CD14-positive monocyte (primary cell): ENCODE results near the gene CUEDC1. TPM values are rescaled to one million over a fixed set of nuclear protein-coding genes. Genes with fewer than 3 reads are reported as not detected.

Experiments used
- DNase-seq, 3 donors: peaks; one replicate each; pipeline ENCODE4 v3.0.0-alpha.2; 2011 to 2022
- H2AFZ ChIP-seq: 2 replicates; pipeline ENCODE4 v1.6.0; 2012; ENCODE audit warnings: mild to moderate bottlenecking, low read depth, low read length, inconsistent platforms; ENCODE audit not compliant: insufficient read depth, poor library complexity, severe bottlenecking
- H3K27ac ChIP-seq, 2 donors: 1 replicate in 1 of 2; 2 replicates in 1 of 2; pipeline ENCODE4 v1.5.1; 2012 to 2013; ENCODE audit warnings: low read length in 2 of 2, control low read depth in 1 of 2, inconsistent platforms in 1 of 2, low read depth in 1 of 2, mild to moderate bottlenecking in 1 of 2
- H3K27me3 ChIP-seq, 2 donors: one replicate each; pipeline versions ENCODE4 v1.6.0 to v1.6.1; 2011 to 2013; ENCODE audit warnings: low read length in 2 of 2; ENCODE audit not compliant: control insufficient read depth in 2 of 2, insufficient read depth in 2 of 2
- H3K36me3 ChIP-seq, 2 donors: replicated peaks in 1 of 2; 1 replicate in 1 of 2; 2 replicates in 1 of 2; pipeline versions ENCODE4 v1.5.1 to v1.6.1; 2012 to 2013; ENCODE audit warnings: low read length in 2 of 2, control low read depth in 1 of 2, inconsistent platforms in 1 of 2, mild to moderate bottlenecking in 1 of 2; ENCODE audit not compliant: insufficient read depth in 2 of 2, control insufficient read depth in 1 of 2
- H3K4me1 ChIP-seq, 2 donors: 1 replicate in 1 of 2; 2 replicates in 1 of 2; pipeline versions ENCODE4 v1.5.1 to v1.6.1; 2012 to 2013; ENCODE audit warnings: low read length in 2 of 2, control low read depth in 1 of 2, inconsistent platforms in 1 of 2, mild to moderate bottlenecking in 1 of 2, moderate library complexity in 1 of 2; ENCODE audit not compliant: insufficient read depth in 2 of 2, control insufficient read depth in 1 of 2
- H3K4me2 ChIP-seq: replicated peaks from 2 replicates; pipeline ENCODE3; 2012; ENCODE audit warnings: low read length, moderate library complexity, mild to moderate bottlenecking; ENCODE audit not compliant: poor library complexity, severe bottlenecking; ENCODE audit errors: extremely low read depth
- H3K4me3 ChIP-seq, 3 experiments: fragments of 200-600 bp in 1 of 3; sonication (generic) in 1 of 3; replicated peaks in 1 of 3; 1 replicate in 2 of 3; 2 replicates in 1 of 3; pipeline ENCODE4 v1.5.1; 2011 to 2013; ENCODE audit warnings: low read length in 3 of 3, mild to moderate bottlenecking in 3 of 3, control low read depth in 2 of 3, low read depth in 2 of 3, inconsistent platforms in 1 of 3, moderate library complexity in 1 of 3
- H3K79me2 ChIP-seq: 2 replicates; pipeline ENCODE4 v1.6.0; 2012; ENCODE audit warnings: mild to moderate bottlenecking, control low read depth, inconsistent platforms, low read length, moderate library complexity; ENCODE audit not compliant: insufficient read depth
- H3K9ac ChIP-seq: 2 replicates; pipeline ENCODE4 v1.6.0; 2017; ENCODE audit warnings: low read length, mild to moderate bottlenecking; ENCODE audit not compliant: insufficient read depth, poor library complexity, severe bottlenecking
- H3K9me3 ChIP-seq, 2 donors: replicated peaks in 1 of 2; 1 replicate in 1 of 2; 2 replicates in 1 of 2; pipeline versions ENCODE4 v1.5.1 to v1.6.1; 2012 to 2013; ENCODE audit warnings: low read length in 2 of 2, control low read depth in 1 of 2; ENCODE audit not compliant: control insufficient read depth in 1 of 2, insufficient read depth in 1 of 2
- H4K20me1 ChIP-seq: 2 replicates; pipeline ENCODE4 v1.6.0; 2012; ENCODE audit warnings: mild to moderate bottlenecking, low read length, control low read depth, moderate library complexity; ENCODE audit not compliant: insufficient read depth
- H3K27ac Mint-ChIP-seq, 7 donors: one replicate each; pipeline ENCODE4 v1.8.0; 2020; ENCODE audit warnings: mild to moderate bottlenecking in 7 of 7, mixed read lengths in 7 of 7, moderate library complexity in 6 of 7, inconsistent platforms in 2 of 7
- H3K27me3 Mint-ChIP-seq, 3 donors: one replicate each; pipeline ENCODE4 v1.8.0; 2021 to 2022; ENCODE audit warnings: low read depth in 3 of 3, mild to moderate bottlenecking in 3 of 3, mixed read lengths in 3 of 3, moderate library complexity in 3 of 3, inconsistent platforms in 1 of 3
- H3K36me3 Mint-ChIP-seq, 2 donors: one replicate each; pipeline ENCODE4 v1.8.0; 2020; ENCODE audit warnings: mixed read lengths in 2 of 2, inconsistent platforms in 1 of 2, mild to moderate bottlenecking in 1 of 2
- H3K4me1 Mint-ChIP-seq: one replicate; pipeline ENCODE4 v1.8.0; 2020; ENCODE audit warnings: mild to moderate bottlenecking, mixed read lengths
- H3K4me3 Mint-ChIP-seq, 2 donors: one replicate each; pipeline ENCODE4 v1.8.0; 2020; ENCODE audit warnings: mild to moderate bottlenecking in 2 of 2, mixed read lengths in 2 of 2, moderate library complexity in 1 of 2
- H3K9me3 Mint-ChIP-seq, 7 donors: one replicate each; pipeline ENCODE4 v1.8.0; 2020 to 2022; ENCODE audit warnings: mixed read lengths in 7 of 7, mild to moderate bottlenecking in 6 of 7, moderate library complexity in 6 of 7, inconsistent platforms in 2 of 7
- CTCF ChIP-seq: fragments of 200-600 bp; IDR thresholded peaks from one replicate; pipeline ENCODE4 v1.8.0; 2022; ENCODE audit warnings: antibody characterized with exemption, mild to moderate bottlenecking
- WGBS: methylation state at CpG from one replicate; pipeline ENCODE4 v1.1.5; 2013; ENCODE audit warnings: missing lambda C conversion rate; ENCODE audit not compliant: insufficient coverage; 5-methylcytosine and 5-hydroxymethylcytosine counted together
- intact Hi-C, 2 donors: fragments of 100-400 bp; cut with micrococcal nuclease; formaldehyde crosslinking; loops; one replicate each; pipeline versions ENCODE4 v1.15.0 to v1.15.1; 2023
- polyA plus RNA-seq, 3 donors: library from polyadenylated mRNA; depleted of rRNA in 1 of 3; unstranded in 2 of 3; stranded (reverse) in 1 of 3; fragments of 300-500 nt in 2 of 3; fragments of >200 nt in 1 of 3; fragmentation: Illumina TruSeq in 2 of 3; gene quantifications; 1 replicate in 2 of 3; 2 replicates in 1 of 3; pipeline ENCODE4 v1.2.3, GENCODE V29; 2012 to 2021

Gene CUEDC1
- polyA plus RNA-seq, 3 donors = 4.2 to 31.0 (median 4.3) TPM

- Histone ChIP-seq H3K4me1 (peaks cover 25% of the 10 kb centered on the region in 2 donors), H3K27ac (no peak overlapping the region), H3K9me3 (no peaks in the 10 kb centered on the region), H3K4me3 (no peak overlapping the region), H3K4me2 (no peak overlapping the region), H3K79me2 (no peaks in the 10 kb centered on the region), H3K36me3 (no peaks in the 10 kb centered on the region), H2AFZ (no peak overlapping the region), H3K9ac (no peak overlapping the region), H3K27me3 (peaks cover 0 to 10% of the 10 kb centered on the region in 2 donors), H4K20me1 (no peaks in the 10 kb centered on the region)
- Mint-ChIP-seq H3K4me3 (no peak overlapping the region), H3K36me3 (peaks cover 9 to 12% of the 10 kb centered on the region in 2 donors), H3K27me3 (peaks cover 8 to 13% (median 12%) of the 10 kb centered on the region in 3 donors), H3K9me3 (peaks cover 0 to 2% (median 0%) of the 10 kb centered on the region in 7 donors), H3K27ac (peak overlapping the region in 1 of 7 donors; percentile 44), H3K4me1 (peaks cover 25% of the 10 kb centered on the region)
- TF ChIP-seq CTCF = no peak
- intact Hi-C loops = loop anchor here (2.0 to 10.0 kb wide), 4 partner anchors 46 to 226 kb away; partner anchors contain the start of gene DYNLL2 (in 2 of the 2)
- 97% methylated on average over 3 of the region's 5 CpGs for WGBS
- no peak for DNase-seq
Observed at GRCh38 chr17:57858838-57859237, 96.4 kb downstream of the CUEDC1 start.

- peaks cover under 1 to 6% (median 2%) of the 10 kb centered on the region in 3 donors for H3K27me3 Mint-ChIP-seq
- H3K4me3 Mint-ChIP-seq = no peak overlapping the region
- no peaks in the 10 kb centered on the region for H3K79me2 ChIP-seq
- H3K9me3 ChIP-seq = no peaks in the 10 kb centered on the region
- H3K4me2 ChIP-seq = no peak overlapping the region
- intact Hi-C loops = loop anchor here (5.0 to 10.0 kb wide), 3 partner anchors 48 to 228 kb away; partner anchors contain the start of gene DYNLL2 (in 2 of the 2)
- H3K27ac Mint-ChIP-seq = no peak overlapping the region
- peaks cover 0 to 1% of the 10 kb centered on the region in 2 donors for H3K27me3 ChIP-seq
- WGBS = 78% methylated on average over 6 of the region's 10 CpGs
- DNase-seq = no peak
- H3K36me3 Mint-ChIP-seq = no peaks in the 10 kb centered on the region
- no peak overlapping the region for H3K27ac ChIP-seq
- H3K9me3 Mint-ChIP-seq = peaks cover 0 to 2% (median 0%) of the 10 kb centered on the region in 7 donors
- H2AFZ ChIP-seq = no peak overlapping the region
- TF ChIP-seq CTCF = no peak
- H3K9ac ChIP-seq = no peak overlapping the region
- peaks cover 31% of the 10 kb centered on the region for H3K4me1 Mint-ChIP-seq
- H3K4me1 ChIP-seq = peaks cover 26% of the 10 kb centered on the region in 2 donors
- no peak overlapping the region for H3K4me3 ChIP-seq
- H4K20me1 ChIP-seq = no peaks in the 10 kb centered on the region
- H3K36me3 ChIP-seq = no peaks in the 10 kb centered on the region
Observed at GRCh38 chr17:57856792-57857620, 98.2 kb downstream of the CUEDC1 start.
